Smooth muscle cell (in vitro differentiated cells): Measurements from ENCODE around the gene ATP23. TPM values are rescaled to one million over a fixed set of nuclear protein-coding genes. Genes with fewer than 3 reads are reported as not detected.

Source experiments
- DNase-seq: peaks from one replicate; lab custom pipeline; 2025; ENCODE audit not compliant: unreplicated experiment; lab: John Stamatoyannopoulos, UW
- H2AFZ ChIP-seq: fragments of 200-600 bp; sonication (generic); 2 replicates; pipeline ENCODE4 v1.6.0; 2016; ENCODE audit warnings: antibody characterized with exemption, low read depth, mild to moderate bottlenecking
- H3F3A ChIP-seq: fragments of 200-600 bp; sonication (generic); 2 replicates; pipeline ENCODE4 v1.6.0; 2017; ENCODE audit warnings: antibody characterized with exemption, low read depth
- H3K27ac ChIP-seq: fragments of 200-600 bp; sonication (generic); 2 replicates; pipeline ENCODE4 v1.5.1; 2016; ENCODE audit warnings: low read depth, mild to moderate bottlenecking
- H3K27me3 ChIP-seq: fragments of 200-600 bp; sonication (generic); 2 replicates; pipeline ENCODE4 v1.6.1; 2016; ENCODE audit warnings: low read depth, mild to moderate bottlenecking
- H3K36me3 ChIP-seq: fragments of 200-600 bp; sonication (generic); 2 replicates; pipeline ENCODE4 v1.5.1; 2016; ENCODE audit warnings: low read depth
- H3K4me1 ChIP-seq: fragments of 200-600 bp; sonication (generic); 2 replicates; pipeline ENCODE4 v1.5.1; 2016; ENCODE audit warnings: low read depth
- H3K4me2 ChIP-seq: fragments of 200-600 bp; sonication (generic); 2 replicates; pipeline ENCODE4 v1.6.0; 2016; ENCODE audit warnings: mild to moderate bottlenecking
- H3K4me3 ChIP-seq: fragments of 200-600 bp; sonication (generic); 2 replicates; pipeline ENCODE4 v1.5.1; 2016; ENCODE audit warnings: mild to moderate bottlenecking
- H3K79me2 ChIP-seq: fragments of 200-600 bp; sonication (generic); 2 replicates; pipeline ENCODE4 v1.6.0; 2016; ENCODE audit warnings: low read depth, mild to moderate bottlenecking
- H3K9ac ChIP-seq: fragments of 200-600 bp; sonication (generic); 2 replicates; pipeline ENCODE4 v1.6.0; 2016; ENCODE audit warnings: low read depth
- H3K9me3 ChIP-seq: fragments of 200-600 bp; sonication (generic); replicated peaks from 2 replicates; pipeline ENCODE4 v1.5.1; 2016; ENCODE audit warnings: low read depth
- H4K20me1 ChIP-seq: fragments of 200-600 bp; sonication (generic); 2 replicates; pipeline ENCODE4 v1.6.0; 2016; ENCODE audit warnings: low read depth
- CTCF ChIP-seq: fragments of 200-600 bp; sonication (generic); IDR thresholded peaks from 2 replicates; pipeline ENCODE4 v1.5.1; 2017; ENCODE audit warnings: borderline replicate concordance, mild to moderate bottlenecking, antibody characterized with exemption; ENCODE audit not compliant: insufficient read depth, poor library complexity, severe bottlenecking
- WGBS: methylation state at CpG from one replicate; pipeline ENCODE4 v1.1.7; 2016; ENCODE audit warnings: low lambda C conversion rate; 5-methylcytosine and 5-hydroxymethylcytosine counted together
- polyA plus RNA-seq: library from polyadenylated mRNA; unstranded; fragments of >200 nt; fragmentation: Nextera tagmentation; extraction: Ambion mirVana; gene quantifications from 2 replicates; pipeline ENCODE4 v1.2.1, GENCODE V29; 2016
- total RNA-seq: library from RNA; depleted of rRNA; stranded (reverse); fragments of >200 nt; gene quantifications from 2 replicates; pipeline ENCODE4 v1.2.3, GENCODE V29; 2014

Gene ATP23
- total and polyA plus RNA-seq, 2 experiments from 2014 or later, result 2.7 to 10.4 TPM

- Histone ChIP-seq H4K20me1 (no peaks in the 10 kb centered on the region), H3K36me3 (no peaks in the 10 kb centered on the region), H3K4me3 (no peak overlapping the region), H3K79me2 (no peaks in the 10 kb centered on the region), H3K27ac (no peak overlapping the region), H3K4me2 (no peak overlapping the region), H3F3A (no peaks in the 10 kb centered on the region), H3K9me3 (no peaks in the 10 kb centered on the region), H3K27me3 (no peaks in the 10 kb centered on the region), H3K9ac (no peak overlapping the region), H3K4me1 (no peaks in the 10 kb centered on the region), H2AFZ (no peak overlapping the region)
- WGBS, result 98% methylated on average over 6 of the region's 6 CpGs
- DNase-seq, result no peak
- no peak for TF ChIP-seq CTCF
Observed at GRCh38 chr12:57990241-57990883, 49.0 kb downstream of the ATP23 start.

DNA sequence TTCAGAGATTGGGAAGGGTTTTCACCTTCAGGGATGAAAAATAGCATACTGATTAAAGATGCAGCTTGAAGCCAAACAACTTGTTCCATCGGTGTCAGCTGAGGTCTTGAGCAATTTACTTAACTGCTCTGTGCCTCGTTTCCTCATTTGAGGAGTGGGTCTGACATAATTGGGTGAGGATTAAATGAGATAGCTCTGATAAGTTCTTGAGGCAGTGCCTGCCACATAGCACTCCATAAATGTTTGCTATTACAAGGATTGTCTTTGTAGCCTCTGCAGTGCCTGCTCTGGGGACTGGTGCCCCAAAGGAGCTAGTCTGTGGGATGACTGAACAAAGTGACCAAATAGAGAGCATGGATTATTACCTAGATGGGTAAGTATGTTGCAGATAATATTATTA is 50.6 kb downstream of the ATP23 start:
- H3K27ac ChIP-seq, result no peak overlapping the region
- no peaks in the 10 kb centered on the region for H3K4me1 ChIP-seq
- no peak overlapping the region for H3K4me3 ChIP-seq
- TF ChIP-seq CTCF, result no peak
- H3K9me3 ChIP-seq, result no peaks in the 10 kb centered on the region
- H3K9ac ChIP-seq, result no peak overlapping the region
- H3K27me3 ChIP-seq, result no peaks in the 10 kb centered on the region
- 56% methylated on average over 2 of the region's 2 CpGs for WGBS
- no peaks in the 10 kb centered on the region for H3F3A ChIP-seq
- H2AFZ ChIP-seq, result no peak overlapping the region
- no peaks in the 10 kb centered on the region for H3K36me3 ChIP-seq
- no peak for DNase-seq
- no peaks in the 10 kb centered on the region for H4K20me1 ChIP-seq
- H3K79me2 ChIP-seq, result no peaks in the 10 kb centered on the region
- H3K4me2 ChIP-seq, result no peak overlapping the region

DNA sequence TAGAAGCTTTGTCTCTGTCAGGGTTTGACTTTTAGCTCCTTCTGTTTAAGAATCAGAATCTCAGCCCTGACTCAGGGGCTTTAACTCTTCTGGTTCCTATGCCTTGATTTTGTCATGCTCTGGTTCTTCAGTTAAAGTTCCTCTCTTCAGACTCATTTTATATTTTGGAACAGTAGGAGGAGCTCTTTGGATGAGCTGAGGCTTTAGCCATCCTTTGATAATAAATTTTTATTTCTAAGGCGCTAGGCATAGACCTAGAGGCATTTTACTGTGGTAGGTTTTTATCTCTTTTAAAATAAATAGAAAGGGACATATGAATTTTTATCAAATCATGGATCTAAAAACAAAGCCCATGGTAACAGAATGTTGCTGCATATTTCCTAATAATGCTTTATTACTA is 51.7 kb downstream of the ATP23 start:
- H3K27me3 ChIP-seq, result no peaks in the 10 kb centered on the region
- 86% methylated on average over 1 of the region's 1 CpG for WGBS
- no peak for DNase-seq
- no peaks in the 10 kb centered on the region for H4K20me1 ChIP-seq
- no peaks in the 10 kb centered on the region for H3K36me3 ChIP-seq
- H3K4me3 ChIP-seq, result no peak overlapping the region
- H3F3A ChIP-seq, result no peaks in the 10 kb centered on the region
- no peaks in the 10 kb centered on the region for H3K4me1 ChIP-seq
- no peaks in the 10 kb centered on the region for H3K9me3 ChIP-seq
- no peak overlapping the region for H3K9ac ChIP-seq
- H3K27ac ChIP-seq, result no peak overlapping the region
- no peak for TF ChIP-seq CTCF
- H3K4me2 ChIP-seq, result no peak overlapping the region
- no peaks in the 10 kb centered on the region for H3K79me2 ChIP-seq
- H2AFZ ChIP-seq, result no peak overlapping the region

DNA sequence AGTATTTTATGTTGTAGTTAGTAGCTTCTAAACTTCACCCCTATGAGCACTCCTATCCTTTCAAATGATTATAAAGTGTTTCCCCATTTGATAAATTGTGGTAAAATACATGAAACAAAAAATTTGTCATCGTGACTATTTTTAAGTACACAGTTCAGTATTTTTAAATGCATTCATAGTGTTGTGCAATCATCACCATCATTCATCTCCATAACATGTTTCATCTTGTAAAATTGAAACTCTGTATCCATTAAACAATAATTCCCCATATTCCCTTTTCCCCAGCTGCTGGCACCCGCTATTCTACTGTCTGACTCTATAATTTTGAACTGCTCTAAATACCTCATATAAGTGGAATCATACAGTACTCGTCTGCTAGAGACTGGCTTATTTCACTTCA is 52.5 kb downstream of the ATP23 start:
- no peak for TF ChIP-seq CTCF
- no peak overlapping the region for H3K9ac ChIP-seq

More for the DNA sequence above, 52.5 kb downstream of the ATP23 start:
- H3K36me3 ChIP-seq, result no peaks in the 10 kb centered on the region
- H3K4me1 ChIP-seq, result no peaks in the 10 kb centered on the region
- no peaks in the 10 kb centered on the region for H3F3A ChIP-seq
- no peaks in the 10 kb centered on the region for H3K9me3 ChIP-seq
- H3K27ac ChIP-seq, result no peak overlapping the region
- H2AFZ ChIP-seq, result no peak overlapping the region
- no peak overlapping the region for H3K4me2 ChIP-seq
- no peaks in the 10 kb centered on the region for H3K27me3 ChIP-seq
- DNase-seq, result no peak
- WGBS, result 89% methylated on average over 3 of the region's 3 CpGs
- H4K20me1 ChIP-seq, result no peaks in the 10 kb centered on the region
- H3K79me2 ChIP-seq, result no peaks in the 10 kb centered on the region
- H3K4me3 ChIP-seq, result no peak overlapping the region
